Middle frontal gyrus (tissue), 1 donor: Measurements from ENCODE around the gene PLEKHG4B.
"Not testable (repeated sequence)": the region's sequence is repeated elsewhere in the genome, so short reads cannot be mapped to it uniquely, and the experiment has no call there.

Experiments used
- DNase-seq: peaks from one replicate; pipeline ENCODE4 v3.0.0-alpha.2; 2015; ENCODE audit warnings: low spot score; ENCODE audit errors: extremely low spot score

The PLEKHG4B gene

DNA sequence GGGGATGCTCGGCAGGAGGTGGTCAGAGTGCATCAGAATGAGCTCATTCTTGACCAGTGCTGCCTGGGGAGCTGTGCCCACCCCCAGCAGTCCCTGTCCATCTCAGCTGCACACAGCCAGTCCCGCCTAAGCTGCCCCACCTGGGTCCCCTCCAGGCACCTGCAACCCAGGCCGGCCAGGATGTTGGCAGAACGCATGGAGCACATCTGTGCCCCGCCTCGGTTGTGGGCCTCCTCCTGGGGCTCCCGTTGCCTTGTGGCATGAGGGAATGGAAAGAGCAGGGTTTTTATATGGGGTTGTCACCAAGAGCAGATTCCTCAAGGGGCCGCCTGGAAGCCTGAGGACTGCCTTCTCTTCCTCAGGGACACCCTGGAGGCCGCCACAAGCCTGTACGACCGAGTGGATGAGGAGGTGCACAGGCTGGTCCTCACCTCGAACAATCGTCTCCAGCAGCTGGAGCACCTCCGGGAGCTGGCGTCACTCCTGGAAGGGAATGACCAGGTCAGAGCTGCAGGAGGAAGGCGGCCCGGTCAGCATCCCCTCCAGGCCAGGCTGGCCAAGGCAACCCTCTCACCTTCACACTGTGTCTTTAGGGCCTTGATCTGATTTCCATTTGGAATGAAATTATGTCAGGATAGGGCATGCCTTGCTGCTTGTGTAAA lies 64.6 kb downstream of the PLEKHG4B start:
- no peak for DNase-seq

DNA sequence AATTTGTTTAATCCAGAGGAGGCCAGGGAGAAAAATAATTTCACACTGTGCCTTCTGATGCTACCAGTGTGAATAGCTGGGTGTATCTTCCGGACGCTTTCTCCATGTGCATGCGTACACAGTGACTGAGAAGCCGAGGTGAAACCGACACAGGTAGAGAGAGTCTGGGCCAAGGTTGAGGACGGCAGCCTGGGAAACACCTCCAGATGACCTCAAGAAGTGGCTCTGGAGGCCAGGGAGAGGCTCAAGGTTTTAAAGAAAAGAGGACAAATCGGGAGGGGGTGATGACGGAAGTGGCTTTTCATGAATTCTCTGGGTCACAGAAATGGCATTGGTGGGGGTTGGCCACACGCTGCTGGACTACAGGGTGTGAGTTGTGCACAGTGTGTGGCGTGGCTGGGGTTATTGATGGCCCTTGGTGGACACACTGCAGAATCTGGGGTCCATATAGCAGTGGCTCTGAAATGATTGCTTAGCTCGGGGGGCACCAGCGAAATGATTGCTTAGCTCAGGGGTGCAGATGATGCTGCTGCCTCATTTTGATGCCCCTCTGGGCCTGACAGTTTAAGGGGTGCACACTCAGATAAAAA lies 65.3 kb downstream of the PLEKHG4B start:
- no peak for DNase-seq

DNA sequence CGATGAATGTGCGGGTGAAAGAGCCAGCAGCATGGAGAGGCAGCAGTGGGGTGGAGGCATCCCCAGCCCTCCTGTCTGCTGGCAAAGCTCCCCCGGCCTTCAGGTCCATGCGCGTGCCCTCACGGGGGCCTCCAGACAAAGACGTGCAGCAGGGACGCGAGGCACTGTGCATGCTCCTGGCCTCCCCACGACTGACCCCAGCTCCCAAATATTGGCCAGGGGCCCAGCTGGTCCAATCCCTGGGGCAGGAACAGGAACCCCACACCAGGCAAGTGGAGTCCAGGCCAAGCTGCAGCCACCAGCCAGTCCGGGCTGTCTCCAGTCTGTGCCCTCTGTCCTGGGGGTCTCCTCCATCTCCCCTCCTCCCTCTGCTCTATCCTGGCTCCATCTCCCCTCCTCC lies 65.8 kb downstream of the PLEKHG4B start:
- DNase-seq: no peak

DNA sequence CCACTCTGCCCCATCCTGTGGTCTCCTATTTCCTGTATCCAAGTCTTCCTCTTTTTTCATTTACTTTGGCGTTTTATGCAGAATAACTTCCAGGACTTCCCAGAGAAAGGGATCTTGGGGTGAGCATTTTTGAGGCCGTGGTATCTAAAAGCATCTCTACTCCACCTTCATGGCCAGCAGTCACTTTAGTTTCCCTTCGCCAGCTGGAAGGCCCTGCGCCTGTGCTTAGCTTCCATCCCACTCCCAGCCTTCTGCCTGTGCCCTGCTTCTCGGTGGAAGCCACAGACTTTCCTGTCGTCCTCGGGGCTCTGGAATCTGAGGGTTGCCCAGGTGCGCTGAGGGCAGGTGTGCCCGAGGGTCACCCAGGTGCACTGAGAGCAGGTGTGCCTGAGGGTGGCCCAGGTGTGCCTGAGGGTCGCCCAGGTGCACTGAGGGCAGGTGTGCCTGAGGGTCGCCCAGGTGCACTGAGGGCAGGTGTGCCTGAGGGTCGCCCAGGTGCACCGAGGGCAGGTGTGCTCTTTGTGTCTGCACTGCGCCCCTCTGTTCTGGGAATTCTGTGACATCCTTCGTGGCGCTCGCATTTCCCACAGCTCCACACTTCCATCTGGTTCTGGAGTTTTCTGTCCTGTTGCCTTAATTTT lies 67.0 kb downstream of the PLEKHG4B start:
- DNase-seq: no peak

DNA sequence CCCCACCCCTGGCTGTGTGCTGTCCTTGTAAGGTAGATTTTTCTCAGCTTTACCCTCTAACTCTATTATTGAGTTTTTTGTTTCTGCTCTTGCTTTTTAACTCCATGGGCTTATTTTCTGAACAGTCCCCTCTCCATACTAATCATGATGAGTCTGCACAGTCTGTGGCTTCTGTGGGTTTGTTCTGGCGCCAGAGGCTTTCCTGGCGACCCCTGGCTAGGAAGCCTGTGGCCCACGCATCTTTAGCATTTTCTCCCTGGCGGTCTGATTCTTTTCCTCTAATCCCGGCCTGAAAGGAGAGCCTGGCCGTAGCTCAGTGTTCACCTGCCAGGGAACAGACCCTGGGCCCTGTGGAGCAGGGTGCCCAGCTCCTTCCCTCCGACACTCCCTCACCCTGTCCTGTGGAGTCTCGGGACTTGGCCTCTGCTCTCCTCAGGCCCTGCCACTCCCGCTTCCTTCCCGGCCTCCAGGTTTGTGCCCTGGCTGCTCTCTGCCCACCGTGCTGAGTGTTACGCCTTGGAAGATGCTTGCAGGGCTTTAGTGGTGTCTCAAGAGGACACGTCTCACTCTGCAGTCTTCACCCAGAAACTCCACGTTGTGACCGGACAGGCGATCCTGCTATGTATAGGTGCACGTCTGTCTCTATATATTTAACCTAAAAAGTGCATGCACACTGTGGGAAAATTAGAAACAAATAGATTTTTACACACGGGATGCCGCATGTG lies 67.6 kb downstream of the PLEKHG4B start:
- no peak for DNase-seq

DNA sequence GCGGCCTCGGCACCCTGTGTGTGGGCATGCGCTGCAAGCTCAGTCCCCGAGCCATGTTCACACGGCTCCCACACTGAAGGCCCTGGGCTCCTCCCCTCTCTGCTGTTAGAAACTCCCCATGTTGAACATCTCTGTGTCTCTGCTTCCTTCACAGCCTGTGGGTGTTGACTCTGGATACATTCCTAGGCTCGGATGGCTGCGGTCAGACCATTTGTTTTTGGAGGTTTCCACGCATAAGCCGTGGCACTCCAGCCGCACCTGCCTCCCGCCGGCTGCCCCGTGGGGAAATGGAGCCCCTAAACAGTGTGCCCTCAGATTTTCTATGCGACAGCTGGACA lies 68.2 kb downstream of the PLEKHG4B start:
- no peak for DNase-seq

DNA sequence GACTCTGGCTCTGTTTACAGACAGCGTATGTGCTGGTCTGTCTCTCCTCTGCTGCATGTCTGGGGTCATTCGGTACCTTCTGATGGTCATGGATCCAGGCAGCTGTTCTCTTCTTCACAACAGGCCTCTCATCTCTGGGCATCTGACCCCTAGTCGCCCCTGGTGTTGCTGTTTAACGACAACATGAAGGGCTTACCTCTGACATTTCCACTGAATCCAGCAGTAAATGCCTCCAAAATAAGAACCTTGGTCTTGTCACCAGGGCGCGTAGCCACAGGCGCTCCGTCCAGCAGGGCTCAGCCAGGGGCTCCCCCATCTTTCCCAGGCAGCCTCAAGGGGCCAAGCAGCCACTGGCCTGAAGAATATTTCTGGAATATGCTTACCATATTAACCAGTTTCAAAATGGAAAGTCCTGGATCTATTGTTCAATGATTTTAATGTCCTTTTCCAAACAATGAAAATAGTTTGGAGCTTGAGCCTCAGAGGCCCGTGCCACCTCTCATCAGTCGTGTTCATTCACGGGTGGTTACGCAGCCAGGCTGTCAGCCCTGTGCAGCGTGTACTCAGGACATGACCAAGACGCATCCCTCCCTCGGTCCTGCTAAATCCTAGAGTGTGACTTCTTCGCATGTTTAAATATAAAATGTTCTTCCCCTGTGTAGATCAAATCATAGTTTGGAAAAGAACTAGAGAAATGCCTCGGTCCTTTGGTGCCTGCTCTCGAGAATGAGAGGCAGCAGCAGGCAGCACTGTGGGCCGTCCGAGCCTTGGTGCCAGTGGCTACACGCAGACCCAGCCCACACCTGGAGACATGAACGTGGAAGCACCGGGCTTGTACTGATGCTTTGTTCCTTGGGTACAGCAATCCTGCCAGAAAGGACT lies 69.2 kb downstream of the PLEKHG4B start:
- no peak for DNase-seq

DNA sequence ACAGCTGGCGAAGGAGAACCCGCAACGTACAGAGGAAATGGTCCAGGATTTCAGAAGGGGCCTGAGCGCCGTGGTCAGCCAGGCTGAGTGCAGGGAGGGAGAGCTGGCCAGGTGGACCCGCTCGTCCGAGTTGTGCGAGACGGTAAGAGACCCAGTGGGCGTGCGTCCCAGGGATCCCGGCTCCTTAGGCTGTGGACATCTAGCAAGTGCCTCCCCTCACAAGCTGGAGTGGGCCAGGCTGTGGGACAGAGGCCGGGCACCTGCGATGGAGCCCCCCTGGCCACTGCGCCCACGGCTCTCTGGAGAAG lies 69.8 kb downstream of the PLEKHG4B start:
- DNase-seq: no peak

DNA sequence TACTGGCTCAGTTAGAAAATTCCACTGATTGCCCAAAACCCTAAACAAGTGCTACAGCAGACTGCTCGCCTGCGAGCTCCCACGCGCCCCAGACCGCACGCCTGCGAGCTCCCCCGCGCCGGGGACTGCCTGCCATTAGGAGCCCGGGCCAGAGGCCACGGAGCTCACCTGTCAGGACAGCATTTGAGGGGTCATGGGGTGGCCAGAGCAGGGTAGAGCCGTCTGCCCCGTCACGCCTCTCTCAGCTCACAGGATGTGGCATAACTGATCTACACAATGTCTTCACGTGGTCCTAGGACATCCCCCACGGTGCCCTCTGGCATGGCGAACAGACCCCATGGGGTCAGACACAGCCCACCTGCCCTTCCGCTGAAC lies 70.2 kb downstream of the PLEKHG4B start:
- no peak for DNase-seq

DNA sequence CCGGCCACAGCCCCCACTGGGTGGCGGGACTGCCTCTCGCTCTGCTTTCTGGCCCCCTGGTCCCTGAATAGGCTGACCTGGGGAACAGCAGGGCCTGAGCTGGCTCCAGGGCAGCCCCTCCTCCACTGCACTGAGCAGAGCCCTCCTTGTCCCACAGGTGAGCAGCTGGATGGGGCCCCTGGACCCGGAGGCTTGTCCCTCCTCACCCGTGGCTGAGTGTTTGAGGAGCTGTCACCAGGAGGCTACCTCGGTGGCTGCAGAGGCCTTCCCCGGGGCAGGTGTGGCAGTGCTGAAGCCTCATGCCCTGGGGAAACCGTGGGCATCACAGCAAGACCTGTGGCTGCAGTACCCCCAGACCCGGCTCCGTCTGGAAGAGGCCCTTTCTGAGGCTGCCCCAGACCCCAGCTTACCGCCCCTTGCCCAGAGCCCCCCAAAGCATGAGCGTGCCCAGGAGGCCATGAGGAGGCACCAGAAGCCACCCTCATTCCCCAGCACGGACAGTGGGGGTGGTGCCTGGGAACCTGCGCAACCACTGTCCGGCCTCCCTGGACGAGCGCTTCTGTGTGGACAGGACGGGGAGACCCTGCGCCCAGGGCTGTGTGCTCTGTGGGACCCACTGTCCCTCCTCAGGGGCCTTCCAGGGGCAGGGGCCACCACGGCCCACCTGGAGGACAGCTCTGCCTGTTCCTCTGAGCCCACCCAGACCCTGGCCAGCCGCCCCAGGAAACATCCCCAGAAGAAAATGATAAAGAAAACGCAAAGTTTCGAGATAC lies 70.8 kb downstream of the PLEKHG4B start:
- no peak for DNase-seq

DNA sequence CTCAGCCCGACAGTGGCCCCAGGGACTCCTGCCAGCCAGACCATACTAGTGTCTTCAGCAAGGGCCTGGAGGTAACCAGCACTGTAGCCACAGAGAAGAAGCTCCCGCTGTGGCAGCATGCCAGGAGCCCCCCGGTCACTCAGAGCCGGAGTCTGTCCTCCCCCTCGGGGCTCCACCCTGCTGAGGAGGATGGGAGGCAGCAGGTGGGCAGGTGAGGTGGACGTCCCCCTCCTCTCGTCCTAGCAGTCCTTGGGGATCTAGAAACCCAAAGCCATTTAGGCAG lies 71.3 kb downstream of the PLEKHG4B start:
- DNase-seq: no peak

DNA sequence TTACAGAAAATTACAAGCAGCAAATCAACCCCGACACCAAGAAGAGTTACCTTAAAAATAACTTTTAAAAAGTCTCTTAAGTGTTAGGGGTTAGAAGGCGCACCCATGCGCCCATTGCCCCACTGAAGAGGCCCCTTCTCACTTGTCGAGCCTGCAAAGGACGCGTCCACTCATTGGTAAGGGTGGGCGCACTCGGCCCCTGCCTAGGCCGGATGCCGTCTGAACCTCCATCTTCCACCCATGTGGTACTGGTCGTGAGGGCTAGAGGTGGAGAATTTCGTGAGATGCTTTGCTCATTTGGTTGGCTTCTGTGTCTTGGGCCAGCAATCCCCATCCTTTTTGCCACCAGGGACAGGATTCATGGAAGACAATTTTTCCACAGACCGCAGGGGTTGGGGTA lies 71.9 kb downstream of the PLEKHG4B start:
- no peak for DNase-seq

DNA sequence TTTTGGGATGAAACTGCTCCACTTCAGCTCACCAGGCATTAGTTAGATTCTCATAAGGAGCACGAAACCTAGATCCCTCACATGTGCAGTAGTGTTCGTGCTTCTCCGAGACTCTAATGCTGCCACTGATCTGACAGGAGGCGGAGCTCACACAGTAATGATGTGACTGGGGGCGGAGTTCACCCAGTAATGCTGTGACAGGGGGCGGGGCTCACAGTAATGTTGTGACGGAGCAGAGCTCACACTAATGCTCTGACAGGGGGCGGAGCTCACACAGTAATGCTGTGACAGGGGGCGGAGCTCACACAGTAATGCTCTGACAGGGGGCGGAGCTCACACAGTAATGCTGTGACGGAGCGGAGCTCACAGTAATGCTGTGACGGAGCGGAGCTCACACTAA lies 72.3 kb downstream of the PLEKHG4B start:
- no peak for DNase-seq

DNA sequence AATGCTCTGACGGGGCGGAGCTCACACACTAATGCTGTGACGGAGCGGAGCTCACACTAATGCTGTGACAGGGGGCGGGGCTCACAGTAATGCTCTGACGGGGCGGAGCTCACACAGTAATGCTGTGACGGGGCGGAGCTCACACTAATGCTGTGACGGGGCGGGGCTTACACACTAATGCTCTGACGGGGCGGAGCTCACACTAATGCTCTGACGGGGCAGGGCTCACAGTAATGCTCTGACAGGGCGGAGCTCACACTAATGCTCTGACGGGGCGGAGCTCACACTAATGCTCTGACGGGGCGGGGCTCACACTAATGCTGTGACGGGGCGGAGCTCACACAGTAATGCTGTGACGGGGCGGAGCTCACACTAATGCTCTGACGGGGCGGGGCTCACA lies 72.8 kb downstream of the PLEKHG4B start:
- DNase-seq: not testable (repeated sequence)

DNA sequence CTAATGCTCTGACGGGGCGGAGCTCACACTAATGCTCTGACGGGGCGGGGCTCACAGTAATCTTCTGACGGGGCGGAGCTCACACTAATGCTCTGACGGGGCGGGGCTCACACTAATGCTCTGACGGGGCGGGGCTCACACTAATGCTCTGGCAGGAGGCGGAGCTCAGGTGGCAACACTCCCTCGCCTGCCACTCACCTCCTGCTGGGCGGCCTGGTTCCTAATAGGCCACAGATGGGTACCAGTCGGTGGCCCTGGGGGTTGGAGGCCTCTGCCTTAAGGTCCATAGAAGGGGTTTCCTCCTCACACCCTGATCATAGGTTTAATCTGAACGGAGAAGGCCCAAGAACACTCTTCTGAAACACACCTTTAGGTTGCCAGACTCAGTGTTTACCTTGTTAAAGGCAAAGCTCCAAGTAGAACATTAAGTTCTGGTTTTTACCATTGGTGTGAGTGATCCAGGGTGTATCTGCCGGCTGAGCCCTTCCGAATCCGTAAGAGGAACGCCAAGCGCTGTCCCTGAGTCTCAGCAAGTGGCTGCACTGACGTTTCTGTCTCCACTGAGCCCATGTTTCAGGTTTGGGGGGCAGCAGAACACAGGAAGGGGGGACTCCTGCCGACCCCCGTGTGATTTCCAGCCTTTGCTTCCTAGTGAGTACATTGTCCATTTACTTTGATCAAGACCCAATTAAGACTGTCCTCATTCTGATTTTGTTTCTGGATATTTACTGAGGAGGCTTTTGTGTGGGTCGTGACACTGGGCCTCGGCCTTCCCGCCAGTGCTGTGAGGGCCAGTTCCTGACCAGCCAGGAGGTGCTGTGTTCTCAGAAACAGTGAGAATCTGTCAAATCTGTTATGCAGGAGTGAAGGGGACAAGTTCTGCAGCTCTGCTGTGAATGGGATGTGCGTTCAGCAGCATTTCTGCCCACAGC lies 74.7 kb downstream of the PLEKHG4B start:
- DNase-seq: no peak

DNA sequence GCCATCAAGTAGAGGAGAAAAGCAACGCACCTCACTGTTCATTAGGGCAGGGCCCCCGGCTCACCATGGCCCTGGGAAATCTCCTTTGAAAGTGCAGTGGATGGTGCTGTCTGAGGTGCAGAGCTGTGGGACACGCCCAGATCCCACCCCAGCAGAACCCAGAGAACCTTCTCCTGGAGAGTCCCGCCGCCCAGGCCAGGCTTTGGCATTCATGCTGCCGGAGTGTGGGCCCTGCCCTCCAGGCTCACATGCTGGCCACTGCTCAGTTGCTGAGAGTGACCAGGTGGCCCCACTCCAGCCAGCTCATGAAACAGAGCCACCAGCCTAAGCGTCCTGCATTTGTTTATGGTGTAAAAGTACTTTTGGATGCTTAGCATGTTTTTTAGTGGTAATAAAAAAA lies 75.5 kb downstream of the PLEKHG4B start:
- no peak for DNase-seq

DNA sequence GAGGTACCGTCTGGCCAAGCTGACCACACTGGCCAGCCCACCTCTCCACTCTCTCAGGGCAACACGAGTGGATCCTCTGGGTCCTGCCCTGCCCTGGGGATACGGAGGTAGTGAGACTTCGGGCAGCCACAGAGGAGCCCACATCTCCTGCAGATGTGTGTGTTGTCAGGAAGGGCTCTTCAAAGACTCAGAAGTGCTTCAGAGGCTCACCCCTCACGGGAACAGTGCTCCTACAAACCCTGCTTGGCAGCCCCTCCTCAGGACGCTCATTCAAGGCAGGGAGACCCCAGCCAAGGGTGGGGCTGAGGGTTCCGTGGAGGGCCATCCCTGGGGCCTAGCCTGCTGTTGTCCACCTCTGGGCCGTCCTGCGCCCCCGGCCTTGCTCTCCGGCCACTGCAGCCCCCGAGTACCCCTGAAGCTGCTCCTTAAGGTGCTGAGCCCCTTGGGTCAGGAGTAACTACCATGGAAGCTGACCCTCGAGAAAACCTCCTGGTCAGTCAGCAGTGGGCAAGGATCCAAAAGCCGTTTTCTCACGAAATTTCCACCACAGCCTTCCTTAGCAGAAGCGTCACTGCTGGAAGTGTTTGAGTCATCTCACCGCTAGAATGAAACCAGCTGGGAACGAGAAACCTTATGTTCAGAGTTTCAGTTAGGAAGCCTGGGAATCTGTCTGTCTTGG lies 76.2 kb downstream of the PLEKHG4B start:
- DNase-seq: no peak

DNA sequence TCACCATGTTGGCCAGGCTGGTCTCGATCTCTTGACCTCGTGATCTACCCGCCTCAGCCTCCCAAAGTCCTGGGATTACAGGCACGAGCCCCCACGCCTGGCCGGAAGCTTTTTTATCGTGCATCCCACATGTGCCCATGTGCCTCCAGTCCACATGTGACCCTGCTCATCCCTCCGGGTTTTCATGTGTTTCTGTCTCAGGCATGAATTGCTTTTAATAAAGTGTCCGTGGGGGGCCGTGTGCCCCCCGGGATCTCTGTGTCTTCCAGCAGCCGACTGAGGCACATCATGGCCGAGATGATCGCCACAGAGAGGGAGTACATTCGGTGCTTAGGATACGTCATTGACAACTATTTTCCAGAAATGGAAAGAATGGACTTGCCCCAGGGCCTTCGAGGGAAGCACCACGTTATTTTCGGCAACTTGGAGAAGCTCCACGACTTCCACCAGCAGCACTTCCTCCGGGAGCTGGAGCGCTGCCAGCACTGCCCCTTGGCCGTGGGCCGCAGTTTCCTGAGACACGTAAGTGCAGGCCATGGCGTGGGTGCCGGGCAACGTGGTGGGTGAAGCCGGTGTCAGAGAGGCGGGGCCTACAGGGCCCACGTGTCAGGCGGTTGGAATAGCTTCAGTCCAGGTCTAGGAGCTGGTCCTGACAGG lies 77.2 kb downstream of the PLEKHG4B start:
- no peak for DNase-seq

DNA sequence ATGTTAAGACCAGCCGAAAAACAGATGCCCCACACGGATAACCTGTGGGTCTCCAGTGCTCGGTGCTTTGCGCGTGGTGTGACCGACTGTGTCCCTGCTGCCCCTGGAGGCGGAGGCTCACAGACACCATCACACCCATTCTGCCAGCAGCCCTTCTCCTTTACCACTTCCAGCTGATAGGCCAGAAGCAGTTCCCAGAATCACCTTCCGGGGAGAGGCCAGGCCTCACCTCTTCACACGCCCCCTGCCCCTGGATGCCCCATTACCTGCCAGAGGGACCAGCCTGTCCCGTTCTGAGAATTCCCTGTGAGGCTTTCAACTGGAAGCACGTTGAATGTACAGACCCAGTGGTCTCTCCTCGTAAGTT lies 77.7 kb downstream of the PLEKHG4B start:
- DNase-seq: no peak
